AG10803 (cell line): ENCODE data around the gene FBXO42.

ENCODE experiments used
- DNase-seq: peaks from one replicate; pipeline ENCODE4 v3.0.0; 2010; ENCODE audit warnings: low read depth
- H3K4me3 ChIP-seq: 2 replicates; pipeline ENCODE4 v1.5.1; 2011; ENCODE audit warnings: mild to moderate bottlenecking, low read length, control low read depth
- TF ChIP-seq, protein P1 (sequence below): conservative IDR thresholded peaks from 2 replicates; pipeline ENCODE4 v1.5.1; 2011; ENCODE audit warnings: mild to moderate bottlenecking, low read length, control low read depth, inconsistent platforms

FBXO42 gene

GRCh38 chr1:16392740-16393569 lies 40.7 kb upstream of the FBXO42 start:
- DNase-seq: no peak
- TF ChIP-seq, protein P1, sequence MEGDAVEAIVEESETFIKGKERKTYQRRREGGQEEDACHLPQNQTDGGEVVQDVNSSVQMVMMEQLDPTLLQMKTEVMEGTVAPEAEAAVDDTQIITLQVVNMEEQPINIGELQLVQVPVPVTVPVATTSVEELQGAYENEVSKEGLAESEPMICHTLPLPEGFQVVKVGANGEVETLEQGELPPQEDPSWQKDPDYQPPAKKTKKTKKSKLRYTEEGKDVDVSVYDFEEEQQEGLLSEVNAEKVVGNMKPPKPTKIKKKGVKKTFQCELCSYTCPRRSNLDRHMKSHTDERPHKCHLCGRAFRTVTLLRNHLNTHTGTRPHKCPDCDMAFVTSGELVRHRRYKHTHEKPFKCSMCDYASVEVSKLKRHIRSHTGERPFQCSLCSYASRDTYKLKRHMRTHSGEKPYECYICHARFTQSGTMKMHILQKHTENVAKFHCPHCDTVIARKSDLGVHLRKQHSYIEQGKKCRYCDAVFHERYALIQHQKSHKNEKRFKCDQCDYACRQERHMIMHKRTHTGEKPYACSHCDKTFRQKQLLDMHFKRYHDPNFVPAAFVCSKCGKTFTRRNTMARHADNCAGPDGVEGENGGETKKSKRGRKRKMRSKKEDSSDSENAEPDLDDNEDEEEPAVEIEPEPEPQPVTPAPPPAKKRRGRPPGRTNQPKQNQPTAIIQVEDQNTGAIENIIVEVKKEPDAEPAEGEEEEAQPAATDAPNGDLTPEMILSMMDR: no peak
- no peak overlapping the region for H3K4me3 ChIP-seq

DNA sequence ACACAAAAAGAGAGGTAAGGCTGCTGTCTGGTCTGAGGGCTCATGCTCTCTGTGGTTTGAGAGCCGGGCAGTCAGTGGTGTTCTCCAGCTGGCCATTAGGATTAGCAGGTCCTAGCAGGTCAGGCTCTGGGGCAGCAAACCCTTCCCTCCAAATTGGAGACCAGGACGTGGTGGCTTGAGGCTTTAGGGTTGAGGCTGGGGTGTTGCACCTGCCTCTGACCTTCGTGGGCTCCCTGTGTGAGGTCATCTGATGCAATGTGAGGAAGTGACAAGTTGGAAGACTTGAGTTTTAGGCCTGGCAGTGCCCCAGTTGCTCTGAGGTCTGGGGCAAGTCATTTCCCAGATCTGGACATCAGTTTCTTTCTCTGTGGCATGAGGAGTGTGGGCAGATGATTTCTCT lies 39.1 kb upstream of the FBXO42 start:
- DNase-seq: peak; percentile 16
- TF ChIP-seq, protein P1: no peak
- H3K4me3 ChIP-seq: no peak overlapping the region

- H3K4me3 ChIP-seq: peak overlapping the region; percentile 44
- TF ChIP-seq, protein P1: no peak
- peak; percentile 23 for DNase-seq
Measured at GRCh38 chr1:16387201-16388188, 35.2 kb upstream of the FBXO42 start.

DNA sequence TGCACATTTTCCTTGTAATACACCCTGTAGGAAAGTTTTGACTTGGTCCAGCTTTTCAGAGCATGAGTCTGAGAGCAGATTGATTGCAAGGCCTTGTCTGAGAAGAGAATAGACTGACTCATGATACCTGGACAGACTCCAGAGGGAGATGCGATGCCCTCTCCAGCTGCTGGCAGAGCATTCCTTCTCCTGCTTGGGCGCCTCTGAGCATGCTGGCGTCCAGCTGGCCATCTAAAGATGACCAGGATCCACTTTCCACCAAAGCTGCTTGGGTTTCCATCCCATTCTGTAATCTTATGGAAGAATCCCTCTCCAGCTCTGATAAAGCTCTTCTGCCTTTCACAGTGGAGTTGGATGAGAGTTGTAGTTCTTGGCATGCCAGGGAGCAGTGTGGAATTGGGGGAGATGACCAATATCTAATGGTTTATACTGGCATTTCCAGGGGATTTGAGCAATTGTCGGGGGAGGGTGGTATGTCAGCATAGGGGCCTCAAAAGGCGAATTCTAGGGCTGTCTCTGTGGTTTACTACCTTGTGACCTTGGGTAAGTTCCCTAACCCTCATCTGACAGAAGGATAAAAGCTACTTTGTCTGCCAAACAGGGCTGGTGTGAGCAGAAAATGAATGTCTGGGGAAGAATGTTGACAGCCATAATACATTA lies 34.3 kb upstream of the FBXO42 start:
- TF ChIP-seq, protein P1: no peak
- H3K4me3 ChIP-seq: no peak overlapping the region; the same call in 1 of the 2 replicates
- DNase-seq: peak; percentile 88

- H3K4me3 ChIP-seq: no peak overlapping the region
- no peak for DNase-seq
- TF ChIP-seq, protein P1: no peak
Measured at GRCh38 chr1:16385659-16386453, 33.6 kb upstream of the FBXO42 start.

DNA sequence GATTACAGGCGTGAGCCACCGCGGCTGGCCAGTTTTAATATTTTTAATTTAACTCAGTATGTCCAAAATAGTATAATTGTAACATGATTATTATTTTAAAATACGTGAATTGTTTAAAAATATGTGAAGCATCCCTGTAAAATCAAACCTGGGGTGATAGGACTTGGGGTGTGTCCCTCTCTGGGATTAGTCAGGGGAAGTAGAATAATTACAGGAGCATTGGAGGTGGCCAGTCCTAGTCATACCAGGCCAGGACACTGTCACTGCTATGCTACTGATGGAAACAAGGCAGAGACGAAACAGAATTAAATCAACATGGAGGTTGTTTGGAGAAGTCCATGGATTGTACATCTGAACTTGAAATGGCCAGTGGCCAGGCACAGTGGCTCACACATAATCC lies 31.6 kb upstream of the FBXO42 start:
- TF ChIP-seq, protein P1: no peak
- H3K4me3 ChIP-seq: no peak overlapping the region
- no peak for DNase-seq
